K562 (cell line): Measurements from ENCODE around the gene FASTK. TPM values are rescaled to one million over a fixed set of nuclear protein-coding genes. Genes with fewer than 3 reads are reported as not detected.

Experiments
- CBFA2T3 ChIP-seq: fragments of 450-650 bp; IDR thresholded peaks from 2 replicates; pipeline ENCODE4 v1.6.1; 2017
- FOXJ3 ChIP-seq: sonication (generic); formaldehyde crosslinking; IDR thresholded peaks from 2 replicates; pipeline ENCODE4 v1.4.0; 2020; ENCODE audit warnings: mild to moderate bottlenecking, missing genetic modification reagents
- FOXO4 ChIP-seq: fragments of 450-650 bp; formaldehyde crosslinking; IDR thresholded peaks from 2 replicates; pipeline ENCODE4 v1.4.0; 2020; ENCODE audit warnings: mild to moderate bottlenecking, moderate library complexity
- KAT7 ChIP-seq: sonication (generic); formaldehyde crosslinking; IDR thresholded peaks from 2 replicates; pipeline ENCODE4 v1.8.0; 2022; ENCODE audit warnings: missing genetic modification reagents, mild to moderate bottlenecking, borderline replicate concordance
- KDM1A ChIP-seq, 2 experiments: fragments of 450-650 bp; IDR thresholded peaks; 2 replicates each; pipeline ENCODE4 v1.6.1; 2016; ENCODE audit warnings: mild to moderate bottlenecking in 2 of 2
- NFRKB ChIP-seq: fragments of 450-650 bp; IDR thresholded peaks from 2 replicates; pipeline ENCODE4 v1.6.1; 2016; ENCODE audit warnings: low read depth
- NR4A1 ChIP-seq, 2 experiments: fragments of 250-450 bp in 1 of 2; fragments of 450-650 bp in 1 of 2; sonication (Bioruptor Pico) in 1 of 2; IDR thresholded peaks; 2 replicates each; pipeline versions ENCODE4 v1.4.0 to v1.6.1; 2016 to 2020; ENCODE audit warnings: mild to moderate bottlenecking in 2 of 2, missing compliant biosample characterization in 1 of 2, missing genetic modification characterization in 1 of 2, moderate library complexity in 1 of 2
- OTX1 ChIP-seq: fragments of 450-650 bp; formaldehyde crosslinking; IDR thresholded peaks from 2 replicates; pipeline ENCODE4 v1.4.0; 2022; ENCODE audit warnings: mild to moderate bottlenecking
- PCBP2 ChIP-seq: fragments of 200-400 bp; formaldehyde crosslinking; IDR thresholded peaks from 2 replicates; pipeline ENCODE4 v1.6.1; 2018; ENCODE audit warnings: low read length, low read depth, mild to moderate bottlenecking, moderate library complexity; ENCODE audit not compliant: poor library complexity, severe bottlenecking
- PHB ChIP-seq: fragments of 250-450 bp; sonication (Bioruptor Pico); IDR thresholded peaks from 2 replicates; pipeline ENCODE4 v1.5.0; 2021
- RAD21 ChIP-seq, 2 experiments: fragments of 250-450 bp in 1 of 2; fragments of 450-650 bp in 1 of 2; sonication (Bioruptor Pico) in 1 of 2; formaldehyde crosslinking in 1 of 2; IDR thresholded peaks in 1 of 2; conservative IDR thresholded peaks in 1 of 2; 2 replicates each; pipeline versions ENCODE4 v1.4.0 to v1.8.0; 2020 to 2022; ENCODE audit warnings: mild to moderate bottlenecking in 2 of 2, moderate library complexity in 1 of 2
- SNIP1 ChIP-seq: fragments of 450-650 bp; IDR thresholded peaks from 2 replicates; pipeline ENCODE4 v1.7.1; 2017; ENCODE audit warnings: low read depth, mild to moderate bottlenecking
- ZNF134 ChIP-seq: fragments of 250-450 bp; sonication (Bioruptor Pico); conservative IDR thresholded peaks from 2 replicates; pipeline ENCODE4 v1.4.0; 2020
- ZNF174 ChIP-seq: fragments of 250-450 bp; sonication (Bioruptor Pico); IDR thresholded peaks from 2 replicates; pipeline ENCODE4 v1.4.0; 2020; ENCODE audit warnings: mild to moderate bottlenecking
- ZNF212 ChIP-seq: fragments of 450-650 bp; formaldehyde crosslinking; IDR thresholded peaks from 2 replicates; pipeline ENCODE4 v1.4.0; 2020; ENCODE audit warnings: mild to moderate bottlenecking
- ZNF280A ChIP-seq: fragments of 450-650 bp; IDR thresholded peaks from 2 replicates; pipeline ENCODE4 v1.6.1; 2018; ENCODE audit warnings: mild to moderate bottlenecking, low read depth; ENCODE audit not compliant: partially characterized antibody
- polyA plus RNA-seq, 8 experiments: library from polyadenylated mRNA; depleted of rRNA in 4 of 8; stranded (reverse) in 5 of 8; unstranded in 3 of 8; fragments of >200 nt; fragmentation: Nextera tagmentation in 2 of 8; fragmentation: Illumina TruSeq in 1 of 8; extraction: Ambion mirVana in 2 of 8; extraction: Trizol in 1 of 8; gene quantifications; 2 replicates each; pipeline versions ENCODE4 v1.2.1 to v1.2.3, GENCODE V29; 2011 to 2014; ENCODE audit warnings: inconsistent platforms in 1 of 8, missing spikeins in 1 of 8
- total RNA-seq, 7 experiments: library from RNA; depleted of rRNA in 6 of 7; stranded (reverse); fragments of >200 nt in 6 of 7; fragmentation: Illumina TruSeq in 2 of 7; extraction: Trizol in 2 of 7; gene quantifications; 2 replicates each; pipeline versions ENCODE4 v1.2.1 to v1.2.3, GENCODE V29; 2011 to 2021; ENCODE audit warnings: low replicate concordance in 1 of 7
- TF ChIP-seq, protein P1 (sequence below): sonication (generic); formaldehyde crosslinking; IDR thresholded peaks from 2 replicates; pipeline ENCODE4 v1.8.0; 2022; ENCODE audit warnings: missing genetic modification reagents, mild to moderate bottlenecking, moderate library complexity, borderline replicate concordance
- TF ChIP-seq, protein P2 (sequence below): IDR thresholded peaks from 2 replicates; pipeline ENCODE4 v1.6.1; 2011; ENCODE audit not compliant: insufficient read length; ENCODE audit errors: extremely low read depth
- TF ChIP-seq, protein P3 (sequence below): fragments of 250-450 bp; sonication (Bioruptor Pico); IDR thresholded peaks from 2 replicates; pipeline ENCODE4 v1.5.0; 2021; ENCODE audit warnings: mild to moderate bottlenecking, moderate library complexity

Gene FASTK
- total and polyA plus RNA-seq, 9 of the 15 experiments (the other 6 are each of a cell fraction or from before 2014, with no cell fraction given), result 0.51 to 150 (median 48.2) TPM

DNA sequence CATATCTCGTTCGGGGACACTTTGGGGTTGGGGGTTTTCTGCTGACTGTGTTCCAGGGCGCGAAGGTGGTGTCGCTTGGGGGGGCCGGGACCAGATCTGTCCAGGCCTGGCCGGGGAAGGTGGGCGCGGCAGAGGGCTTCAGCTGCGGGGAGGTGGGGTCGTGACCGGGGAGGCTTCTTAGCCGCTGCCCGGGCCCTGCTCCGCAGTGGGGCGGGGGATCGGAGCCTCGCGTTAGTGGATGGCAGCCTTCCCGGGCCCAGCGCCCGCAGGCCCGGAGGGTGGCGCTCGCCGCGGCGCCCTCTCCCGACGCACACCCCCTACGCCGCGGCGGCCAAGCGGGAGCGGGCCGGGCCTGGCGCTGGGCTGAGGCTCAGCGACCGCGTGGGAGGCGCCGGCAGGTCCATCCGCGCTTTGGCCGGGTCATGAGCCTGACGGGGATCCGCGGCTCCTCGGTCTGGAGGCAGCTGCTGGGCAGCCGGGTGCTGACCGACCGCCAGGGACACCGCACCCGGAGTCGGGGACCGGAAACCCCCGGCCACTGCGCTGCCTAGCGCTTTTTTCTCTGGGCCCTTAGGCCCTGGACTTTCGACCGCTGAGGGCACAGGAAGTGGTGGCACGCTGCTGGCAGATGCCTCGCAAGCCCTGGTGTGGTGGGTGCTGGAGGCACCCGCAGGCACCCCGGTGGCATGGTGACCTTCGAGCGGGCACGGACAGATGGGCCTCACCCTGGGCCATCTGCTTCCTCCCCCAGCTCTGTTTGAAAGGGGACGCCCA, 6.8 kb upstream of the FASTK start (continued):
- 0 out of 2 replicates have a peak, but pooled peaks have one; percentile 0 for TF ChIP-seq NFRKB
- no peak for TF ChIP-seq ZNF212 (CRISPR knock-in tag)
- TF ChIP-seq PCBP2, result no peak
- 0 out of 2 replicates have a peak, but pooled peaks have one; percentile 40 for TF ChIP-seq OTX1 (CRISPR knock-in tag)
- TF ChIP-seq RAD21 (CRISPR knock-in tag; conservative IDR thresholded peaks at IDR 0.05 in 1 of 2, IDR thresholded peaks at IDR 0.05 in 1 of 2), result peak; percentile 26 to 45
- no peak for TF ChIP-seq FOXJ3 (CRISPR knock-in tag)
- TF ChIP-seq, protein P1, sequence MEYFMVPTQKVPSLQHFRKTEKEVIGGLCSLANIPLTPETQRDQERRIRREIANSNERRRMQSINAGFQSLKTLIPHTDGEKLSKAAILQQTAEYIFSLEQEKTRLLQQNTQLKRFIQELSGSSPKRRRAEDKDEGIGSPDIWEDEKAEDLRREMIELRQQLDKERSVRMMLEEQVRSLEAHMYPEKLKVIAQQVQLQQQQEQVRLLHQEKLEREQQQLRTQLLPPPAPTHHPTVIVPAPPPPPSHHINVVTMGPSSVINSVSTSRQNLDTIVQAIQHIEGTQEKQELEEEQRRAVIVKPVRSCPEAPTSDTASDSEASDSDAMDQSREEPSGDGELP (CRISPR knock-in tag), result peak; percentile 61; the same call in 1 of the 2 replicates
- TF ChIP-seq KAT7, result 0 out of 2 replicates have a peak, but pooled peaks have one; percentile 68
- TF ChIP-seq KDM1A (IDR thresholded peaks at IDR 0.05), result no peak
- TF ChIP-seq CBFA2T3, result peak; percentile 25; the same call in 1 of the 2 replicates
- no peak for TF ChIP-seq ZNF280A
- no peak; the same call in 1 of the 2 replicates for TF ChIP-seq NR4A1 (CRISPR knock-in tag; IDR thresholded peaks at IDR 0.05)
- peak; percentile 25; the same call in 1 of the 2 replicates for TF ChIP-seq NR4A1 (tag; IDR thresholded peaks at IDR 0.05)
- TF ChIP-seq SNIP1, result no peak
- no peak for TF ChIP-seq ZNF134 (CRISPR knock-in tag)
- TF ChIP-seq, protein P2, sequence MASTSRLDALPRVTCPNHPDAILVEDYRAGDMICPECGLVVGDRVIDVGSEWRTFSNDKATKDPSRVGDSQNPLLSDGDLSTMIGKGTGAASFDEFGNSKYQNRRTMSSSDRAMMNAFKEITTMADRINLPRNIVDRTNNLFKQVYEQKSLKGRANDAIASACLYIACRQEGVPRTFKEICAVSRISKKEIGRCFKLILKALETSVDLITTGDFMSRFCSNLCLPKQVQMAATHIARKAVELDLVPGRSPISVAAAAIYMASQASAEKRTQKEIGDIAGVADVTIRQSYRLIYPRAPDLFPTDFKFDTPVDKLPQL, result no peak
- 0 out of 2 replicates have a peak, but pooled peaks have one; percentile 20 for TF ChIP-seq PHB
- no peak for TF ChIP-seq FOXO4
- no peak for TF ChIP-seq ZNF174 (CRISPR knock-in tag)
- TF ChIP-seq, protein P3, sequence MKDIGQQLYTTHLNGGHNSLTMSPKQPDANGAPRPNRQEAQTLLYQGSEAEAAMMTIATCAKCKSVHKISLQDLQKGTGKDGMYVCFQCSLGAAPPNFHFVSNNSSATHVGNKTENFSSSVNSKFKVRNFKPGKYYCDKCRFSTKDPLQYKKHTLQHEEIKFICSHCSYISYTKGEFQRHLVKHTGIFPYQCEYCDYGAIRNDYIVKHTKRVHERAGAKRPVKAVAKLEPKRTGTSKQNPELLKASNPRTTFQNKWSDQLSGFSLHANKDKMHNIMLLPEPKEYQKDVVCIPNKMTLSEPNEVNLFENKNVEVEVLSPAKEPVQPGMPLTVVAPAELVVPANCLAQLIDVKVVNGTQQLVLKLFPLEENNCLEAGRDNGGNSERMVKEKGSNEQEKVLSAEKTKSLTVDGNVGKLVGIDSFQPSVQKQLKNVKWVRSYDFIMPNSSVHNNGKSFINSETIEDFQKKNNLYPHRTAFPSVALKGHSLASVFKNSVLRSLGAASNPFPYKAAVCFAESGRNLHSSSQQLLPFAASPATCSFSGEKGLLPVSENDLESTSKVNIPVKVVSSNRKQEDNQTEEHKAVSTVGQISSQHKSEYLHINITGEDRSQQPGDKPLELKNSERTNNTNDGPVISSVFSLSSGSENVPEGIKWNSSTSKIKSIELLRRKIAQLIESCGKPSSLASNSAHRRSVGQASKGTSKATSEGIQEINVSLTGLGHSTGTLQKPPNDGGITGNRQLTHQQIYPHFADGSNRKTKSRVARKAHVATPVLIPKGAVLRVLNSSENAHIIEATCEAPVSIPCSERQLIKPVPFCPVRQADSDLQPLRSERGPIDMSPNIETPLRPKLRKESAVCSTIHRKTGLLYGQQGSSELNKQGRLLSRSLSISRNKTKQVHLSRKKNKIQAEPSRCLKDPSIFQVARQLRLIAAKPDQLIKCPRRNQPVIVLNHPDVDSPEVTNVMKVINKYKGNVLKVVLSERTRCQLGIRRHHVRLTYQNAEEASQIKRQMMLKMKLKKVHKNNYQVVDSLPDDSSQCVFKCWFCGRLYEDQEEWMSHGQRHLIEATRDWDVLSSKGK, result no peak
